Measurements from ENCODE around the gene MSI2. TPM values are rescaled to one million over a fixed set of nuclear protein-coding genes. Genes with fewer than 3 reads are reported as not detected.

MSI2 gene
- total RNA-seq, 4 donors from 2014 or later: 27.3 to 50.4 (median 36.8) TPM

DNA sequence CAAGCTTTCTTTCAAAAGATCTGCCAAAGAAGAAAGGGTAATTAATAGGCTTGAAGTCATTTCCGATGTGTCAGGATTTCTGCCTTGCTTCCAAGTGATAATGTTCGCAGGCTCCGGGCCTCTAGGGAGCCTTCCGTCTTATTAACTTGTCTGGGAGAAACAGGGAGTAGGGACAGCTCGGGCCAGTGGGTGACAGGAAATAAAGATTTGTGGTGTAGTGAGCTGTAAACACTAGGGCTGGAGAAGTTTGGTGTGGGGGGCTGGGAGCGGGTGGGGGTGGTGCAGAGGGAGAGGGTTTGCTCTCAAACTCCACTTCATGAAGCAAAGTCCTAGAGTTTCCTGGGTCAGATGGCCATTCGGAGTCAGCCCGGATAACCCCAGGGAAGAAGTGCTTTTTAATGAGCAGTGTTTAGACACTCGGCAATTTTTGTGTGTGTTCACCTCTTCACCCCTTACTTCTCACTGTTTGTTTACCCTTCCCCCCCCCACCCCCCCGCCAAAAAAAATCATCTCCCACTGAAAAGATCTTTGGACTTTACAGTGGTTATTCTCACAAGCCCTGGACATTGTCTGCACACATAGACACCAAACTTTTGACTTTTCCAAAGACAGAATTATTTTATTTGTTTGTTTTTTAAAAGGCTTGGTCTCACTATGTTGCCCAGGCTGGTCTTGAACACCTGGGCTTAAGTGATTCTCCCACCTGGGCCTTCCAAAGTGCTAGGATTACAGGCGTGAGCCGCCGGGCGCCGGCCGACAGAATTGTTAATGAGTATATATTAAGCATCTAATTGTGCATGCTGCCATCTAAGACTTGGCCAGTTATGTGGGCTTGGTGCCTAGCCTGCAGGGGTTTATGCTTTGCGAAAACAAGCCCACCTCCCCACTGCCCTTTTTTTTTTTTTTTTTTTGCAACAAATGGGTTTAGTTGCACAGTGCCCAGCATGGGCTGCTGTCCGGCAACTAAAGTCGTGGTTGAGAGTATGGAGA is 292.4 kb downstream of the MSI2 start:
- H3K27me3 ChIP-seq: no peaks in the 10 kb centered on the region
- H3K9me3 ChIP-seq: no peaks in the 10 kb centered on the region
- peaks cover 0 to 33% (median 9%) of the 10 kb centered on the region in 3 donors for H3K4me1 ChIP-seq
- TF ChIP-seq, protein P1, sequence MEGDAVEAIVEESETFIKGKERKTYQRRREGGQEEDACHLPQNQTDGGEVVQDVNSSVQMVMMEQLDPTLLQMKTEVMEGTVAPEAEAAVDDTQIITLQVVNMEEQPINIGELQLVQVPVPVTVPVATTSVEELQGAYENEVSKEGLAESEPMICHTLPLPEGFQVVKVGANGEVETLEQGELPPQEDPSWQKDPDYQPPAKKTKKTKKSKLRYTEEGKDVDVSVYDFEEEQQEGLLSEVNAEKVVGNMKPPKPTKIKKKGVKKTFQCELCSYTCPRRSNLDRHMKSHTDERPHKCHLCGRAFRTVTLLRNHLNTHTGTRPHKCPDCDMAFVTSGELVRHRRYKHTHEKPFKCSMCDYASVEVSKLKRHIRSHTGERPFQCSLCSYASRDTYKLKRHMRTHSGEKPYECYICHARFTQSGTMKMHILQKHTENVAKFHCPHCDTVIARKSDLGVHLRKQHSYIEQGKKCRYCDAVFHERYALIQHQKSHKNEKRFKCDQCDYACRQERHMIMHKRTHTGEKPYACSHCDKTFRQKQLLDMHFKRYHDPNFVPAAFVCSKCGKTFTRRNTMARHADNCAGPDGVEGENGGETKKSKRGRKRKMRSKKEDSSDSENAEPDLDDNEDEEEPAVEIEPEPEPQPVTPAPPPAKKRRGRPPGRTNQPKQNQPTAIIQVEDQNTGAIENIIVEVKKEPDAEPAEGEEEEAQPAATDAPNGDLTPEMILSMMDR (IDR thresholded peaks at IDR 0.05): no peak
- TF ChIP-seq POLR2AphosphoS5 (IDR thresholded peaks at IDR 0.05) (no peak), EP300 (IDR thresholded peaks at IDR 0.05) (no peak), POLR2A (IDR thresholded peaks at IDR 0.05) (no peak)
- no peak overlapping the region for H3K27ac ChIP-seq
- 71 to 84% methylated on average over 11 of the region's 19 CpGs for WGBS, 2 donors (ENCODE audit: low coverage in 1 of 2)
- no peak for ATAC-seq
- no peak overlapping the region for H3K4me3 ChIP-seq
- H3K36me3 ChIP-seq: no peaks in the 10 kb centered on the region

DNA sequence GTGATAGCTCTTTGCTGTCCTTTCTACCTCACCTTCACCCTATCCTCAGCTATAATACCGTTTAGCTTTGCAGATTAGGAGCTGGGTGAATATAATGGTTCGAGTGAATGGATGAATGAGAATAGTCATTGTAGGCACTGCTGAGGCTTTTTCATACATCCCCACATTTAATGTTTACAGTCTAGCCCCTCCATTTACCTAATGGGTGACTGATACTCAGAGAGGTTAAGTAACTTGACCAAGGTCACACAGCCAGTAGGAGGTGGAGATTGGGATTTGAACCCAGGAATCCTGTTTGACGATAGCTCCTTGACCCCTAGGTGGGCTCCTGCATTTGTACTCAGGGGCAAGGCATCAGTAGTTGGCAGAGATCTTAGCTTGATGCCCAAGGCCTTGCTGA is 293.1 kb downstream of the MSI2 start:
- TF ChIP-seq, protein P1 (IDR thresholded peaks at IDR 0.05): no peak
- TF ChIP-seq POLR2AphosphoS5 (IDR thresholded peaks at IDR 0.05) (no peak), POLR2A (IDR thresholded peaks at IDR 0.05) (no peak), EP300 (IDR thresholded peaks at IDR 0.05) (no peak)
- Histone ChIP-seq H3K27ac (no peak overlapping the region), H3K36me3 (no peaks in the 10 kb centered on the region), H3K9me3 (no peaks in the 10 kb centered on the region), H3K4me1 (peaks cover 0 to 40% (median 15%) of the 10 kb centered on the region in 3 donors), H3K4me3 (no peak overlapping the region), H3K27me3 (no peaks in the 10 kb centered on the region)
- 94 to 96% methylated on average over 2 of the region's 3 CpGs for WGBS, 2 donors (ENCODE audit: low coverage in 1 of 2)
- no peak for ATAC-seq

DNA sequence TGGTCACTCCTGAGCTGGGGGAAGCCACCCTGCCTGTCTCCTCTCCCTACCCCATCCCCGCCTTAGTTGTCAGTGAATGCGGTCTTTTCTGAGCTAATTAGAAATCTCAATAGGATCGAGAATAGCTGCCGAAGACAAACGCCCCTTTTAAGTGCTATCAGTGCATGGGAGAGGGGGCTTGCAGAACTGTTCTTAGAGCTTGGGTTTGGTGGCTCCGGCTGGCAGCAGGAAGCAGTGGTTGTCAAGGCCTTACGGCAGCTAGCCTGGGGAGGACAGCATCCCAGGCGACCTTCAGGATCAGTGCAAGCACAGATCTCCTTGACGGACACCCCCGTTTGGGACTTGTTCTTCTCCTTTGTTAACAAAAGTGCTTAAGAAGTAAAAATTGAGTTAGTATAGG is 293.7 kb downstream of the MSI2 start:
- Histone ChIP-seq H3K27me3 (no peaks in the 10 kb centered on the region), H3K9me3 (no peaks in the 10 kb centered on the region), H3K4me1 (peaks cover 0 to 44% (median 15%) of the 10 kb centered on the region in 3 donors), H3K4me3 (no peak overlapping the region), H3K36me3 (no peaks in the 10 kb centered on the region), H3K27ac (no peak overlapping the region)
- 86 to 87% methylated on average over 3 to 8 of the region's 10 CpGs for WGBS, 2 donors (ENCODE audit: low coverage in 1 of 2)
- TF ChIP-seq POLR2A (IDR thresholded peaks at IDR 0.05) (no peak), EP300 (IDR thresholded peaks at IDR 0.05) (no peak), POLR2AphosphoS5 (IDR thresholded peaks at IDR 0.05) (no peak)
- TF ChIP-seq, protein P1 (IDR thresholded peaks at IDR 0.05): no peak
- no peak for ATAC-seq

DNA sequence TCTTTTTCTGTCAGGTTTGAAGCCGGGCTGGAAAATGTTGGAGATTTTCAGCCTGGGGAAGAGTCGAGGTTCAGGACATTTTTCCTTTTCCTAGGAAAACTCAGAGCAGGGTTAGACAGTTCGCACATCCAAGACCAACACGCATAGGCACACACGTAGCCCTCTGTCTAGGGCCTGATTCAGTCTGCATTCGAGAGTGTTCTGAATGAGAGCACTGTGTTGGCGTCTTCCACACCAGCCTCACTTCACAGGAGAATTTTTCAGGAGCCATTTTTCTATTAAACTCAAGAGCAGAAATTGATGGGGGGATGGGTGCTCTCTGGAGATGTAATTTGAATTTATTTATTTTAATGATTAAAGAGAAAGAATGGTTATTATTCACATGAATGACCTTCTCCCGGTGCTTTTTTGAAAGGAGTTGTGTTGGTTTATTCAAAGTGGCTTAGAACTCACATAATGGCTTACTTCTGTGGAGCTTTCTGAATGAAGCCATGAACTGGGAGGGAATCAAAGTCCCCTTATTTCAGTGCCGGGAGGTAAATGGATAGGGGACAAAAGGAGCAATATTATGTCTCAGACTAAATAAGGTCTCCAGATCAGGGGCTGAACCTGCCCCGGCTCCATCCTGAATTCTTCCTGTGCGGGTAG is 294.5 kb downstream of the MSI2 start:
- Histone ChIP-seq H3K4me1 (peaks cover 0 to 44% (median 15%) of the 10 kb centered on the region in 3 donors), H3K27ac (no peak overlapping the region), H3K36me3 (no peaks in the 10 kb centered on the region), H3K27me3 (no peaks in the 10 kb centered on the region), H3K9me3 (no peaks in the 10 kb centered on the region), H3K4me3 (no peak overlapping the region)
- no peak for ATAC-seq
- TF ChIP-seq, protein P1 (IDR thresholded peaks at IDR 0.05): no peak
- no peak for TF ChIP-seq EP300 (IDR thresholded peaks at IDR 0.05)
- TF ChIP-seq POLR2A (IDR thresholded peaks at IDR 0.05): no peak
- no peak for TF ChIP-seq POLR2AphosphoS5 (IDR thresholded peaks at IDR 0.05)
- WGBS, 2 donors (ENCODE audit: low coverage in 1 of 2): 88 to 92% methylated on average over 7 to 9 of the region's 11 CpGs

Measured in gastroesophageal sphincter (tissue), 4 donors.